NCI-H345 treated with DMSO at 0.1 percent for 48 hours (cell line): ENCODE data around the gene GRB10.

Experiments
- DNase-seq: peaks from one replicate; lab custom pipeline; 2025; ENCODE audit not compliant: unreplicated experiment; lab: John Stamatoyannopoulos, UW

The GRB10 gene

GRCh38 chr7:50696810-50697582, 85.7 kb downstream of the GRB10 start:
- DNase-seq = no peak

- no peak for DNase-seq
These were observed 87.7 kb downstream of the GRB10 start for GRCh38 chr7:50695026-50695425.

- DNase-seq = no peak
These were observed 89.1 kb downstream of the GRB10 start for GRCh38 chr7:50693455-50694130.

GRCh38 chr7:50690541-50691011, 92.1 kb downstream of the GRB10 start:
- DNase-seq = no peak

- no peak for DNase-seq
These were observed 94.5 kb downstream of the GRB10 start for GRCh38 chr7:50688226-50688590.

GRCh38 chr7:50687575-50688225, 95.0 kb downstream of the GRB10 start:
- DNase-seq = no peak

GRCh38 chr7:50687096-50687495, 95.6 kb downstream of the GRB10 start:
- DNase-seq = no peak

GRCh38 chr7:50685135-50686065, 97.3 kb downstream of the GRB10 start:
- DNase-seq = no peak

- no peak for DNase-seq
These were observed 98.0 kb downstream of the GRB10 start for GRCh38 chr7:50684713-50685075.

- no peak for DNase-seq
These were observed 98.5 kb downstream of the GRB10 start for GRCh38 chr7:50684011-50684712.

- DNase-seq = no peak
These were observed 100.1 kb downstream of the GRB10 start for GRCh38 chr7:50682573-50682972.

GRCh38 chr7:50682079-50682478, 100.6 kb downstream of the GRB10 start:
- DNase-seq = no peak

- DNase-seq = no peak
These were observed 101.2 kb downstream of the GRB10 start for GRCh38 chr7:50681432-50682045.

- DNase-seq = peak; percentile 61
These were observed 103.3 kb downstream of the GRB10 start for GRCh38 chr7:50679218-50680007.

GRCh38 chr7:50678586-50678985, 104.1 kb downstream of the GRB10 start:
- no peak for DNase-seq

- DNase-seq = no peak
These were observed 105.1 kb downstream of the GRB10 start for GRCh38 chr7:50677638-50677996.

- no peak for DNase-seq
These were observed 105.7 kb downstream of the GRB10 start for GRCh38 chr7:50676740-50677637.

GRCh38 chr7:50676079-50676478, 106.6 kb downstream of the GRB10 start:
- no peak for DNase-seq
